GM18520 (cell line): Measurements from ENCODE around the gene TECR.
"Not testable (repeated sequence)": the region's sequence is repeated elsewhere in the genome, so short reads cannot be mapped to it uniquely, and the experiment has no call there.

ENCODE experiments used
- ATAC-seq: cut with Tn5 transposase; IDR thresholded peaks from one replicate; pipeline ENCODE4 v1.9.1; 2021; ENCODE audit not compliant: unreplicated experiment

The TECR gene

GRCh38 chr19:14559916-14560775 lies 30.8 kb downstream of the TECR start:
- no peak for ATAC-seq

GRCh38 chr19:14560776-14561108 lies 31.3 kb downstream of the TECR start:
- no peak for ATAC-seq

- no peak for ATAC-seq
These were observed 31.9 kb downstream of the TECR start for GRCh38 chr19:14561249-14561648.

- no peak for ATAC-seq
These were observed 32.5 kb downstream of the TECR start for GRCh38 chr19:14561847-14562351.

GRCh38 chr19:14562660-14563589 lies 33.5 kb downstream of the TECR start:
- no peak for ATAC-seq

GRCh38 chr19:14563590-14563926 lies 34.2 kb downstream of the TECR start:
- ATAC-seq: no peak

- no peak for ATAC-seq
These were observed 34.7 kb downstream of the TECR start for GRCh38 chr19:14563989-14564651.

- not testable (repeated sequence) for ATAC-seq
These were observed 35.4 kb downstream of the TECR start for GRCh38 chr19:14564652-14565297.

GRCh38 chr19:14565298-14565679 lies 35.9 kb downstream of the TECR start:
- no peak for ATAC-seq

- no peak for ATAC-seq
These were observed 36.6 kb downstream of the TECR start for GRCh38 chr19:14565765-14566711.

GRCh38 chr19:14566712-14567077 lies 37.3 kb downstream of the TECR start:
- ATAC-seq: no peak

- ATAC-seq: no peak
These were observed 37.7 kb downstream of the TECR start for GRCh38 chr19:14567079-14567478.

- no peak for ATAC-seq
These were observed 41.6 kb downstream of the TECR start for GRCh38 chr19:14570864-14571527.

GRCh38 chr19:14571695-14572490 lies 42.5 kb downstream of the TECR start, which contains the start of gene NDUFB7:
Gene NDUFB7, minus strand, starts transcription at chr19:14572066. Its CDS starts 66 bp downstream, at chr19:14572000.
- peak; percentile 92 for ATAC-seq

- ATAC-seq: no peak
These were observed 46.1 kb downstream of the TECR start for GRCh38 chr19:14575428-14575980.

GRCh38 chr19:14576363-14576762 lies 47.0 kb downstream of the TECR start:
- ATAC-seq: no peak

GRCh38 chr19:14577264-14577663 lies 47.9 kb downstream of the TECR start:
- no peak for ATAC-seq

- ATAC-seq: no peak
These were observed 48.6 kb downstream of the TECR start for GRCh38 chr19:14577885-14578427.
